Measurements from ENCODE around the gene DBN1. TPM values are rescaled to one million over a fixed set of nuclear protein-coding genes. Genes with fewer than 3 reads are reported as not detected.

DBN1 gene
- total RNA-seq, 2 donors from 2014 or later = 322 to 383 TPM

GRCh38 chr5:177474846-177475562 is 1.6 kb upstream of the DBN1 start:
- no peak for DNase-seq
- Histone ChIP-seq H3K9me3 (ENCODE audit: control insufficient read depth, low read length) (no peaks in the 10 kb centered on the region), H3K36me3 (ENCODE audit: control insufficient read depth, insufficient read depth, low read length) (peaks cover 27% of the 10 kb centered on the region), H3K27ac (ENCODE audit: low read depth, low read length) (no peak overlapping the region), H3K4me3 (ENCODE audit: low read length) (no peak overlapping the region), H3K9ac (ENCODE audit: extremely low read depth, low read length, poor library complexity, severe bottlenecking) (no peak overlapping the region), H3K27me3 (ENCODE audit: control insufficient read depth, insufficient read depth, low read length, poor library complexity, severe bottlenecking) (no peaks in the 10 kb centered on the region), H3K4me1 (ENCODE audit: control insufficient read depth, insufficient read depth, low read length) (peaks cover 28% of the 10 kb centered on the region)
- 61 to 88% methylated on average over 3 to 4 of the region's 4 CpGs for WGBS, 2 experiments (ENCODE audit: insufficient coverage in 1 of 2, insufficient read length in 1 of 2)
- Mint-ChIP-seq H3K9me3 (no peaks in the 10 kb centered on the region), H3K4me3 (peak overlapping the region; percentile 74), H3K27ac (no peak overlapping the region), H3K4me1 (peaks cover 29% of the 10 kb centered on the region), H3K36me3 (ENCODE audit: low read depth) (peaks cover 32% of the 10 kb centered on the region), H3K27me3 (ENCODE audit: insufficient read depth) (no peaks in the 10 kb centered on the region)
- TF ChIP-seq, protein P1, sequence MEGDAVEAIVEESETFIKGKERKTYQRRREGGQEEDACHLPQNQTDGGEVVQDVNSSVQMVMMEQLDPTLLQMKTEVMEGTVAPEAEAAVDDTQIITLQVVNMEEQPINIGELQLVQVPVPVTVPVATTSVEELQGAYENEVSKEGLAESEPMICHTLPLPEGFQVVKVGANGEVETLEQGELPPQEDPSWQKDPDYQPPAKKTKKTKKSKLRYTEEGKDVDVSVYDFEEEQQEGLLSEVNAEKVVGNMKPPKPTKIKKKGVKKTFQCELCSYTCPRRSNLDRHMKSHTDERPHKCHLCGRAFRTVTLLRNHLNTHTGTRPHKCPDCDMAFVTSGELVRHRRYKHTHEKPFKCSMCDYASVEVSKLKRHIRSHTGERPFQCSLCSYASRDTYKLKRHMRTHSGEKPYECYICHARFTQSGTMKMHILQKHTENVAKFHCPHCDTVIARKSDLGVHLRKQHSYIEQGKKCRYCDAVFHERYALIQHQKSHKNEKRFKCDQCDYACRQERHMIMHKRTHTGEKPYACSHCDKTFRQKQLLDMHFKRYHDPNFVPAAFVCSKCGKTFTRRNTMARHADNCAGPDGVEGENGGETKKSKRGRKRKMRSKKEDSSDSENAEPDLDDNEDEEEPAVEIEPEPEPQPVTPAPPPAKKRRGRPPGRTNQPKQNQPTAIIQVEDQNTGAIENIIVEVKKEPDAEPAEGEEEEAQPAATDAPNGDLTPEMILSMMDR (conservative IDR thresholded peaks at IDR 0.05) = no peak

- peak overlapping the region; percentile 69 for H3K4me3 ChIP-seq (ENCODE audit: low read length)
- Mint-ChIP-seq H3K27ac (peak overlapping the region; percentile 54), H3K4me1 (peaks cover 29% of the 10 kb centered on the region), H3K27me3 (ENCODE audit: insufficient read depth) (no peaks in the 10 kb centered on the region), H3K4me3 (peak overlapping the region; percentile 74), H3K9me3 (no peaks in the 10 kb centered on the region), H3K36me3 (ENCODE audit: low read depth) (peaks cover 26% of the 10 kb centered on the region)
- WGBS, 2 experiments (ENCODE audit: insufficient coverage in 1 of 2, insufficient read length in 1 of 2) = 62 to 66% methylated on average over 4 to 7 of the region's 7 CpGs
- peak overlapping the region; percentile 8 for H3K9ac ChIP-seq (ENCODE audit: extremely low read depth, low read length, poor library complexity, severe bottlenecking)
- peak; percentile 73 for DNase-seq
- H3K36me3 ChIP-seq (ENCODE audit: control insufficient read depth, insufficient read depth, low read length) = peaks cover 32% of the 10 kb centered on the region
- H3K27me3 ChIP-seq (ENCODE audit: control insufficient read depth, insufficient read depth, low read length, poor library complexity, severe bottlenecking) = no peaks in the 10 kb centered on the region
- H3K27ac ChIP-seq (ENCODE audit: low read depth, low read length) = peak overlapping the region; percentile 1
- H3K9me3 ChIP-seq (ENCODE audit: control insufficient read depth, low read length) = no peaks in the 10 kb centered on the region
- H3K4me1 ChIP-seq (ENCODE audit: control insufficient read depth, insufficient read depth, low read length) = peaks cover 31% of the 10 kb centered on the region
- TF ChIP-seq, protein P1 (conservative IDR thresholded peaks at IDR 0.05) = no peak
Measured at GRCh38 chr5:177474002-177474476, 605 bp upstream of the DBN1 start.

- peak overlapping the region; percentile 96 for H3K27ac ChIP-seq (ENCODE audit: low read depth, low read length)
- H3K4me3 Mint-ChIP-seq = peak overlapping the region; percentile 74
- WGBS, 2 experiments (ENCODE audit: insufficient coverage in 1 of 2, insufficient read length in 1 of 2) = 0% methylated on average over 2 to 93 of the region's 93 CpGs
- H3K36me3 Mint-ChIP-seq (ENCODE audit: low read depth) = peaks cover 35% of the 10 kb centered on the region
- H3K4me1 Mint-ChIP-seq = peaks cover 35% of the 10 kb centered on the region
- H3K36me3 ChIP-seq (ENCODE audit: control insufficient read depth, insufficient read depth, low read length) = peaks cover 45% of the 10 kb centered on the region
- peak overlapping the region; percentile 93 for H3K4me3 ChIP-seq (ENCODE audit: low read length)
- no peaks in the 10 kb centered on the region for H3K9me3 Mint-ChIP-seq
- TF ChIP-seq, protein P1 (conservative IDR thresholded peaks at IDR 0.05) = peak; percentile 18
- H3K27me3 Mint-ChIP-seq (ENCODE audit: insufficient read depth) = no peaks in the 10 kb centered on the region
- peak; percentile 75 for DNase-seq
- no peaks in the 10 kb centered on the region for H3K9me3 ChIP-seq (ENCODE audit: control insufficient read depth, low read length)
- H3K9ac ChIP-seq (ENCODE audit: extremely low read depth, low read length, poor library complexity, severe bottlenecking) = peak overlapping the region; percentile 86
- H3K27ac Mint-ChIP-seq = peak overlapping the region; percentile 90
- H3K27me3 ChIP-seq (ENCODE audit: control insufficient read depth, insufficient read depth, low read length, poor library complexity, severe bottlenecking) = no peaks in the 10 kb centered on the region
- peaks cover 31% of the 10 kb centered on the region for H3K4me1 ChIP-seq (ENCODE audit: control insufficient read depth, insufficient read depth, low read length)
Measured at GRCh38 chr5:177472460-177473442, 683 bp downstream of the DBN1 start.
